Astrocyte (in vitro differentiated cells and primary cell): Measurements from ENCODE around the gene MAPK8IP3. TPM values are rescaled to one million over a fixed set of nuclear protein-coding genes. Genes with fewer than 3 reads are reported as not detected.

ENCODE experiments used
- DNase-seq: peaks from one replicate; pipeline ENCODE4 v3.0.0-alpha.2; 2010; ENCODE audit warnings: low read depth
- FAIRE-seq: peaks from 2 replicates; lab custom pipeline; 2011; peaks lifted over from hg19 to GRCh38; lab: Jason Lieb, UNC
- H2AFZ ChIP-seq: 2 replicates; pipeline ENCODE4 v1.6.0; 2012; ENCODE audit warnings: low read depth, low read length, inconsistent platforms
- H3K27ac ChIP-seq: 2 replicates; pipeline ENCODE4 v1.5.1; 2011; ENCODE audit warnings: low read depth, low read length, inconsistent platforms
- H3K27me3 ChIP-seq: 2 replicates; pipeline ENCODE4 v1.6.0; 2011; ENCODE audit warnings: low read length, inconsistent platforms; ENCODE audit not compliant: insufficient read depth
- H3K36me3 ChIP-seq: 2 replicates; pipeline ENCODE4 v1.5.1; 2011; ENCODE audit warnings: low read length, inconsistent platforms; ENCODE audit not compliant: insufficient read depth
- H3K4me1 ChIP-seq: 2 replicates; pipeline ENCODE4 v1.5.1; 2011; ENCODE audit warnings: low read length, inconsistent platforms; ENCODE audit not compliant: insufficient read depth
- H3K4me2 ChIP-seq: 2 replicates; pipeline ENCODE4 v1.6.0; 2012; ENCODE audit warnings: low read length, inconsistent platforms
- H3K4me3 ChIP-seq: 2 replicates; pipeline ENCODE4 v1.5.1; 2011; ENCODE audit warnings: low read depth, mild to moderate bottlenecking, low read length, inconsistent platforms; ENCODE audit not compliant: insufficient read depth
- H3K79me2 ChIP-seq: 2 replicates; pipeline ENCODE4 v1.6.0; 2012; ENCODE audit warnings: mild to moderate bottlenecking, low read length, inconsistent platforms; ENCODE audit not compliant: insufficient read depth
- H3K9ac ChIP-seq: 2 replicates; pipeline ENCODE4 v1.6.0; 2012; ENCODE audit warnings: mild to moderate bottlenecking, low read length, inconsistent platforms
- H3K9me3 ChIP-seq: 2 replicates; pipeline ENCODE4 v1.5.1; 2012; ENCODE audit warnings: low read depth, mild to moderate bottlenecking, low read length, inconsistent platforms; ENCODE audit not compliant: insufficient read depth
- H4K20me1 ChIP-seq: 2 replicates; pipeline ENCODE4 v1.6.0; 2012; ENCODE audit warnings: low read length, inconsistent platforms; ENCODE audit not compliant: insufficient read depth
- H3K27ac Mint-ChIP-seq: one replicate; pipeline ENCODE4 v1.8.0; 2021; ENCODE audit warnings: mild to moderate bottlenecking, mixed read lengths; ENCODE audit not compliant: unreplicated experiment
- H3K27me3 Mint-ChIP-seq: one replicate; pipeline ENCODE4 v1.8.0; 2021; ENCODE audit warnings: low read depth, mixed read lengths; ENCODE audit not compliant: unreplicated experiment
- H3K36me3 Mint-ChIP-seq: one replicate; pipeline ENCODE4 v1.8.0; 2021; ENCODE audit warnings: low read depth, mixed read lengths; ENCODE audit not compliant: unreplicated experiment
- H3K4me1 Mint-ChIP-seq: one replicate; pipeline ENCODE4 v1.8.0; 2021; ENCODE audit warnings: low read depth, mixed read lengths; ENCODE audit not compliant: unreplicated experiment
- H3K4me3 Mint-ChIP-seq: one replicate; pipeline ENCODE4 v1.8.0; 2021; ENCODE audit warnings: mild to moderate bottlenecking, moderate library complexity, mixed read lengths; ENCODE audit not compliant: unreplicated experiment
- H3K9me3 Mint-ChIP-seq: one replicate; pipeline ENCODE4 v1.8.0; 2021; ENCODE audit warnings: mild to moderate bottlenecking, mixed read lengths; ENCODE audit not compliant: unreplicated experiment
- CTCF ChIP-seq: IDR thresholded peaks from 2 replicates; pipeline ENCODE4 v1.5.1; 2011; ENCODE audit warnings: low read depth, mild to moderate bottlenecking, inconsistent platforms, low read length, moderate library complexity; ENCODE audit not compliant: insufficient read depth
- EZH2 ChIP-seq: IDR thresholded peaks from 2 replicates; pipeline ENCODE4 v1.6.1; 2012; ENCODE audit warnings: mild to moderate bottlenecking, low read length, inconsistent platforms; ENCODE audit not compliant: insufficient read depth
- total RNA-seq: library from RNA; stranded (reverse); gene quantifications from 2 replicates; pipeline ENCODE4 v1.2.1, GENCODE V29; 2021

MAPK8IP3 gene
- total RNA-seq, 1 donor from 2014 or later: 92.4 TPM

DNA sequence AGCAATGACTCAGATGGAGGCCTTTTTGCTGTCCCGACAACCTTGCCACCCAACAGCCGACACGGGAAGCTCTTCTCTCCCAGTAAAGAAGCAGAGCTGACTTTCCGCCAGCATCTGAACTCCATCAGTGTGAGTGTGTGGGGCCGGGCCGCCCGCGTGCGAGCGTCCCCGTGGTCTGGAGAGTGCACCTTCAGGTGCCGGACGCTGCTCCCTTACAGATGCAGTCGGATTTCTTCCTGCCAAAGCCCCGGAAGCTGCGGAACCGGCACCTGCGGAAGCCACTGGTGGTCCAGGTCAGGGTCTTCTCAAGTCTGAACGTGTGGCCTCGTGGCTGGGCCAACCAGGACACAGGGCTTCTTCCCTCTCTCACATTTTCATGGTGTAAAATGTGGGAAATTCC, 43.5 kb upstream of the MAPK8IP3 start:
- DNase-seq (no peak), FAIRE-seq (no peak)
- Mint-ChIP-seq H3K27ac (no peak overlapping the region), H3K4me3 (no peak overlapping the region), H3K36me3 (peaks cover 32% of the 10 kb centered on the region), H3K9me3 (no peaks in the 10 kb centered on the region), H3K27me3 (no peaks in the 10 kb centered on the region), H3K4me1 (peaks cover 5% of the 10 kb centered on the region)
- H3K27me3 ChIP-seq: no peaks in the 10 kb centered on the region
- H3K79me2 ChIP-seq: peaks cover 3% of the 10 kb centered on the region
- H4K20me1 ChIP-seq: peaks cover 26% of the 10 kb centered on the region
- TF ChIP-seq EZH2 (no peak), CTCF (no peak)
- H3K9ac ChIP-seq: no peak overlapping the region
- no peak overlapping the region for H2AFZ ChIP-seq
- no peak overlapping the region for H3K4me3 ChIP-seq
- no peaks in the 10 kb centered on the region for H3K4me1 ChIP-seq
- H3K4me2 ChIP-seq: no peak overlapping the region
- H3K9me3 ChIP-seq: no peaks in the 10 kb centered on the region
- peaks cover 49% of the 10 kb centered on the region for H3K36me3 ChIP-seq
- H3K27ac ChIP-seq: no peak overlapping the region

DNA sequence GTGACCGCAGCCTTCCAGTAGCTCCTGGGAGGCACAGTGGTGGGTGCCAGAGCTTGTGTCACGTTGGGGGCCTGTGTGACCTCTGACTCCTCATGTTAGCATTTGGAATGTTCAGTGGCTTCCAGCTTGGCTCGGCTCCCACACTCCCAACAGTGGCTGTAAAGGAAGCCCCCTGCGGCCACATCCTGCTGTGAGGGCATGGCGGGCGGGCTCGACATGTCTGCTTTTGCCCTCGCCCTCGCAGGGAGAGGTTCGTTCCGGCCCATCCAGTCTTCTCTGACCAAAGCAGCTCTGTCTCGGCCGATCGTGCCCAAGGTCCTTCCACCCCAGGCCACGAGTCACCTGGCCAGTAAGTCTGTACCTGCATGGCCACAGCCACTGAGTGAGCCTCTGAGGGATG, 40.2 kb upstream of the MAPK8IP3 start:
- Histone ChIP-seq H3K4me2 (no peak overlapping the region), H3K27ac (no peak overlapping the region), H3K4me1 (no peaks in the 10 kb centered on the region), H3K36me3 (peaks cover 54% of the 10 kb centered on the region), H3K9ac (no peak overlapping the region), H3K27me3 (no peaks in the 10 kb centered on the region), H3K79me2 (no peaks in the 10 kb centered on the region), H2AFZ (no peak overlapping the region), H3K9me3 (no peaks in the 10 kb centered on the region), H3K4me3 (no peak overlapping the region), H4K20me1 (peaks cover 10% of the 10 kb centered on the region)
- H3K4me3 Mint-ChIP-seq: no peak overlapping the region
- no peaks in the 10 kb centered on the region for H3K4me1 Mint-ChIP-seq
- peaks cover 41% of the 10 kb centered on the region for H3K36me3 Mint-ChIP-seq
- H3K27ac Mint-ChIP-seq: no peak overlapping the region
- DNase-seq: no peak
- TF ChIP-seq EZH2 (no peak), CTCF (no peak)
- H3K27me3 Mint-ChIP-seq: no peaks in the 10 kb centered on the region
- no peaks in the 10 kb centered on the region for H3K9me3 Mint-ChIP-seq
- no peak for FAIRE-seq

DNA sequence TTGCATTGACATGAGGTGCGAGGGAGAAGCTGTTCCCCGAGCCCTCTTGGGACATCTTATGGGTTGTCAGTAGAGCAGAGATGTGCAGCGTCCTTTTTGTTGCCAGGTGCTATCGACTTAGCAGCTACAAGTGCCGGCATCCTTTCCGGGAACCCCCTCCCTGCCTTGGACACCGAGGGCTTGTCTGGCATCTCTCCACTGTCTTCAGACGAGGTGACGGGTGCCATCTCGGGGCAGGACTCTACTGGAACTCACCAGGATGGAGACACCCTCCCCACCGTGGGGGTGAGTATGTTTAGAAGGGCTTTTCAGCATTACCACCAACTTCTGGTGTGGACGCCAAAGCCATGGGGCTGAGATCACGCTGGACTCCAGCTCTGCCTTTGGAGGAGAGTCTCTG, 39.7 kb upstream of the MAPK8IP3 start:
- H3K27ac Mint-ChIP-seq: no peak overlapping the region
- H3K27ac ChIP-seq: no peak overlapping the region
- H3K9me3 Mint-ChIP-seq: no peaks in the 10 kb centered on the region
- no peaks in the 10 kb centered on the region for H3K27me3 Mint-ChIP-seq
- H3K9me3 ChIP-seq: no peaks in the 10 kb centered on the region
- H2AFZ ChIP-seq: no peak overlapping the region
- no peak overlapping the region for H3K4me3 Mint-ChIP-seq
- DNase-seq (no peak), FAIRE-seq (no peak)
- no peaks in the 10 kb centered on the region for H3K4me1 Mint-ChIP-seq
- H3K4me3 ChIP-seq: no peak overlapping the region
- no peaks in the 10 kb centered on the region for H3K79me2 ChIP-seq
- H3K4me1 ChIP-seq: no peaks in the 10 kb centered on the region
- H3K36me3 ChIP-seq: peaks cover 54% of the 10 kb centered on the region
- H3K36me3 Mint-ChIP-seq: peaks cover 45% of the 10 kb centered on the region
- no peak overlapping the region for H3K9ac ChIP-seq
- peaks cover 10% of the 10 kb centered on the region for H4K20me1 ChIP-seq
- no peaks in the 10 kb centered on the region for H3K27me3 ChIP-seq
- TF ChIP-seq CTCF: no peak
- no peak for TF ChIP-seq EZH2
- H3K4me2 ChIP-seq: no peak overlapping the region
